Mucosa of stomach (tissue), 1 donor: Measurements from ENCODE around the gene SLC6A9.

Experiments
- H3K27me3 ChIP-seq: one replicate; pipeline ENCODE4 v1.7.0; 2013; ENCODE audit warnings: mild to moderate bottlenecking, low read length; ENCODE audit not compliant: control insufficient read depth, insufficient read depth
- H3K36me3 ChIP-seq: one replicate; pipeline ENCODE4 v1.7.0; 2013; ENCODE audit warnings: low read length; ENCODE audit not compliant: control insufficient read depth, insufficient read depth
- H3K4me1 ChIP-seq: one replicate; pipeline ENCODE4 v1.7.0; 2013; ENCODE audit warnings: mild to moderate bottlenecking, low read length; ENCODE audit not compliant: control insufficient read depth, insufficient read depth
- H3K4me3 ChIP-seq: one replicate; pipeline ENCODE4 v1.7.0; 2013; ENCODE audit warnings: low read length
- H3K9ac ChIP-seq: one replicate; pipeline ENCODE4 v1.7.0; 2013; ENCODE audit warnings: mild to moderate bottlenecking, low read length, moderate library complexity
- H3K9me3 ChIP-seq: one replicate; pipeline ENCODE4 v1.7.0; 2013; ENCODE audit warnings: mild to moderate bottlenecking, low read length, moderate library complexity; ENCODE audit not compliant: control insufficient read depth
- donor health status: Pancreatic carcinoma.

The SLC6A9 gene

GRCh38 chr1:44021156-44021555 lies 10.1 kb downstream of the SLC6A9 start:
- H3K9me3 ChIP-seq, result no peaks in the 10 kb centered on the region
- H3K4me3 ChIP-seq, result no peak overlapping the region
- no peak overlapping the region for H3K9ac ChIP-seq
- peaks cover 17% of the 10 kb centered on the region for H3K4me1 ChIP-seq
- no peaks in the 10 kb centered on the region for H3K27me3 ChIP-seq
- H3K36me3 ChIP-seq, result no peaks in the 10 kb centered on the region

GRCh38 chr1:44020464-44020863 lies 10.8 kb downstream of the SLC6A9 start:
- Histone ChIP-seq H3K9ac (no peak overlapping the region), H3K36me3 (no peaks in the 10 kb centered on the region), H3K4me1 (peaks cover 11% of the 10 kb centered on the region), H3K27me3 (no peaks in the 10 kb centered on the region), H3K9me3 (no peaks in the 10 kb centered on the region), H3K4me3 (no peak overlapping the region)

- H3K9ac ChIP-seq, result no peak overlapping the region
Measured at GRCh38 chr1:44019466-44019948, 11.8 kb downstream of the SLC6A9 start.

GRCh38 chr1:44016890-44017400 lies 14.3 kb downstream of the SLC6A9 start:
- Histone ChIP-seq H3K4me1 (peaks cover 7% of the 10 kb centered on the region), H3K27me3 (no peaks in the 10 kb centered on the region), H3K9ac (no peak overlapping the region), H3K9me3 (no peaks in the 10 kb centered on the region), H3K4me3 (no peak overlapping the region), H3K36me3 (no peaks in the 10 kb centered on the region)

More at GRCh38 chr1:44019466-44019948, 11.8 kb downstream of the SLC6A9 start:
- Histone ChIP-seq H3K27me3 (no peaks in the 10 kb centered on the region), H3K4me1 (peaks cover 4% of the 10 kb centered on the region), H3K36me3 (no peaks in the 10 kb centered on the region), H3K4me3 (no peak overlapping the region), H3K9me3 (no peaks in the 10 kb centered on the region)

GRCh38 chr1:44016041-44016889 lies 15.0 kb downstream of the SLC6A9 start:
- peaks cover 7% of the 10 kb centered on the region for H3K4me1 ChIP-seq
- H3K9ac ChIP-seq, result no peak overlapping the region
- H3K4me3 ChIP-seq, result no peak overlapping the region

GRCh38 chr1:44015206-44015605 lies 16.1 kb downstream of the SLC6A9 start:
- no peak overlapping the region for H3K4me3 ChIP-seq
- no peaks in the 10 kb centered on the region for H3K27me3 ChIP-seq
- peaks cover 7% of the 10 kb centered on the region for H3K4me1 ChIP-seq
- H3K9ac ChIP-seq, result no peak overlapping the region
- H3K36me3 ChIP-seq, result no peaks in the 10 kb centered on the region
- no peaks in the 10 kb centered on the region for H3K9me3 ChIP-seq

More at GRCh38 chr1:44016041-44016889, 15.0 kb downstream of the SLC6A9 start:
- no peaks in the 10 kb centered on the region for H3K36me3 ChIP-seq
- no peaks in the 10 kb centered on the region for H3K9me3 ChIP-seq
- H3K27me3 ChIP-seq, result no peaks in the 10 kb centered on the region

- Histone ChIP-seq H3K4me3 (no peak overlapping the region), H3K27me3 (no peaks in the 10 kb centered on the region), H3K9ac (no peak overlapping the region), H3K4me1 (peaks cover 7% of the 10 kb centered on the region), H3K9me3 (no peaks in the 10 kb centered on the region), H3K36me3 (no peaks in the 10 kb centered on the region)
Measured at GRCh38 chr1:44014365-44015104, 16.7 kb downstream of the SLC6A9 start.

GRCh38 chr1:44013949-44014348 lies 17.3 kb downstream of the SLC6A9 start:
- no peaks in the 10 kb centered on the region for H3K27me3 ChIP-seq
- H3K9me3 ChIP-seq, result no peaks in the 10 kb centered on the region
- H3K36me3 ChIP-seq, result no peaks in the 10 kb centered on the region
- H3K9ac ChIP-seq, result no peak overlapping the region
- H3K4me1 ChIP-seq, result peaks cover 7% of the 10 kb centered on the region
- no peak overlapping the region for H3K4me3 ChIP-seq

GRCh38 chr1:44012941-44013609 lies 18.2 kb downstream of the SLC6A9 start:
- H3K36me3 ChIP-seq, result no peaks in the 10 kb centered on the region
- H3K27me3 ChIP-seq, result no peaks in the 10 kb centered on the region
- H3K4me3 ChIP-seq, result no peak overlapping the region
- H3K9me3 ChIP-seq, result no peaks in the 10 kb centered on the region
- no peak overlapping the region for H3K9ac ChIP-seq
- H3K4me1 ChIP-seq, result peaks cover 7% of the 10 kb centered on the region

GRCh38 chr1:44012404-44012803 lies 18.9 kb downstream of the SLC6A9 start:
- Histone ChIP-seq H3K9me3 (no peaks in the 10 kb centered on the region), H3K4me3 (no peak overlapping the region), H3K4me1 (peaks cover 7% of the 10 kb centered on the region), H3K9ac (no peak overlapping the region), H3K27me3 (no peaks in the 10 kb centered on the region), H3K36me3 (no peaks in the 10 kb centered on the region)

GRCh38 chr1:44010935-44011471 lies 20.3 kb downstream of the SLC6A9 start:
- Histone ChIP-seq H3K36me3 (no peaks in the 10 kb centered on the region), H3K9me3 (no peaks in the 10 kb centered on the region), H3K4me1 (peaks cover 7% of the 10 kb centered on the region), H3K27me3 (no peaks in the 10 kb centered on the region), H3K4me3 (no peak overlapping the region), H3K9ac (no peak overlapping the region)
